Myometrial cell (primary cell): ENCODE results near the gene PFKFB1. TPM values are rescaled to one million over a fixed set of nuclear protein-coding genes. Genes with fewer than 3 reads are reported as not detected.

Experiments used
- total RNA-seq: library from RNA; depleted of rRNA; stranded (reverse); fragments of >200 nt; gene quantifications from 2 replicates; pipeline ENCODE4 v1.2.3, GENCODE V29; 2015

PFKFB1 gene
- total RNA-seq, result 0.18 TPM in 1 of 2 replicates, not detected in the other

DNA sequence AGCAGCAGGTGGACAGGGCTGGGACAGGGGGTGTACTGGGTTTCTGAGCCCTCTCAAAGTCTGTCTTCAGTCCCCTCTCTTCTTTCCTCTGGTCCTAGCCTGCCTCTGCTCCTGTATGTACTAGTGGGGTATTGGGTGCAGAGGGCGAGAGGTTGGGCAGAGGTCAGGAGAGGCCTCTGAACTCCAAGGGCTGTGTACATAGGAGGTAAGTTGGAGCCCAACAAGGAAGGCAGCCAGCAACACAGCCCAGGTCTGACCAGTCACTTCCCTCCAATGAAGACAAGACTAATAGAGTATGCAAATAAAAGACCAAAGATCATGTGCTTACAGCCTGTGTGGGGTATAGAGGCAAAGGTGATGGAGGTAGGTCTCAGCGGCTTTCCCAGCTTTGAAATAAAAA, at the start of gene PFKFB1:
TSS of gene PFKFB1 (minus strand) at position 90 of the 400 bp plus-strand sequence. CDS start 181 bp downstream, outside the sequence.

GRCh38 chrX:55030271-55031205, 36.5 kb upstream of the PFKFB1 start, which contains the start of gene ALAS2:
TSS of gene ALAS2 (minus strand) at chrX:55030977. CDS start at chrX:55026000, 4,977 bp downstream.

GRCh38 chrX:54999717-55000598, 6.0 kb upstream of the PFKFB1 start, which contains the start of gene APEX2:
TSS of gene APEX2 (plus strand) at chrX:55000363. CDS start at chrX:55000423, 60 bp downstream.

DNA sequence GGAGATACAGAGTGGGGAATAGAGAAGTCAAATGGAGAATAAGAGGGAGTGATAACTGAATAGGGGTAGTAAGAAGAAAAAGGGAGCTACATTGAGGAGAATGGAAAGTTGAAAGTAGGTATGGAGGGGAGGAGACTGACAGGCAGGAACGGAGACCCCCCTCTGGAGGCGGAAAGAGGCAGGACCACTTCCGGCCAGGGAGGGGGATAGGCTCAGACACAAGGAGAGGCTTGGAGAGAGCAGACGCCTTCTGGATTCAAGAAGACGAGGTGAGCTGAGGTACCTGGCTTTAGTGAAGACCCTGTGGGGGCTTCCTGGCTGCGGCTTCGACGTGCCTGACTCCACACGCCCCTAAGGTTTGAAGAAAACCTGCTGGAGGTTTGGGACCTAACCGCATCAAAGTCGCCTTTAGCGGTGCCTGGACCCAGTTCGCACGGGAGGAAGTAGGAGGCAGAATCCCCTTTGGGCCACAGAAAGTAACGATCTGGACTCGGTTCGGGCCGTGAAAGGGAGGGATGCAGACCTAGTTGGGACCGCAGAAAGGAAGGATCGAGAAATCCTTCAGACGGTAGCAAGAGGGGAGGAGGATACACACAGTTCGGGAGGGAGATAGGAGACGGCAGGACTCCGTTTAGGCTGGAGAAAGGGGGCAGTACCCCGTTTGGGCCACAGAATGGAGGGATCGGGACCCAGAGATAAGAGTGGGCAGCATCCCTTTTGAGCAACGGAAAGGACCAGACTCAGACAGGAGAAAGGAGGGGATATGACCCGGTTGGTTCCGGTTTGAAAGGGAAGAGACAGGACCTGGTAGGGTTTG, 73.2 kb downstream of the PFKFB1 start, which contains the start of gene TRO:
TSS of gene TRO (plus strand) at position 215 of the 817 bp plus-strand sequence. CDS start 1,423 bp downstream, outside the sequence.

Other genes with a start within 250 kb of the PFKFB1 start
- gene ITIH6, start 195.9 kb downstream of the PFKFB1 start, total RNA-seq, result not detected in 2 replicates
- gene MAGED2, start 186.4 kb downstream of the PFKFB1 start, total RNA-seq, result 259 and 268 TPM in 2 replicates
- 5.8 and 20.7 TPM in 2 replicates for gene TRO, start 73.4 kb downstream of the PFKFB1 start, total RNA-seq
- 12.1 and 21.3 TPM in 2 replicates for gene APEX2, start 6.2 kb upstream of the PFKFB1 start, total RNA-seq
- gene ALAS2, start 36.8 kb upstream of the PFKFB1 start, total RNA-seq, result not detected in 2 replicates
- gene PAGE2B, start 80.8 kb upstream of the PFKFB1 start, total RNA-seq, result not detected in 2 replicates
- gene PAGE2, start 94.8 kb upstream of the PFKFB1 start, total RNA-seq, result not detected in 2 replicates
- gene PAGE5, start 226.2 kb upstream of the PFKFB1 start, total RNA-seq, result not detected in 2 replicates